ENCODE data around the gene ANKS6. TPM values are rescaled to one million over a fixed set of nuclear protein-coding genes. Genes with fewer than 3 reads are reported as not detected.

ANKS6 gene
- total and polyA plus RNA-seq, 2 of the 8 experiments (the other 6 are each of a cell fraction or from before 2014, with no cell fraction given) = 34.1 to 56.3 TPM

GRCh38 chr9:98720402-98720801 lies 76.0 kb downstream of the ANKS6 start (continued):
- TF ChIP-seq, protein P1, sequence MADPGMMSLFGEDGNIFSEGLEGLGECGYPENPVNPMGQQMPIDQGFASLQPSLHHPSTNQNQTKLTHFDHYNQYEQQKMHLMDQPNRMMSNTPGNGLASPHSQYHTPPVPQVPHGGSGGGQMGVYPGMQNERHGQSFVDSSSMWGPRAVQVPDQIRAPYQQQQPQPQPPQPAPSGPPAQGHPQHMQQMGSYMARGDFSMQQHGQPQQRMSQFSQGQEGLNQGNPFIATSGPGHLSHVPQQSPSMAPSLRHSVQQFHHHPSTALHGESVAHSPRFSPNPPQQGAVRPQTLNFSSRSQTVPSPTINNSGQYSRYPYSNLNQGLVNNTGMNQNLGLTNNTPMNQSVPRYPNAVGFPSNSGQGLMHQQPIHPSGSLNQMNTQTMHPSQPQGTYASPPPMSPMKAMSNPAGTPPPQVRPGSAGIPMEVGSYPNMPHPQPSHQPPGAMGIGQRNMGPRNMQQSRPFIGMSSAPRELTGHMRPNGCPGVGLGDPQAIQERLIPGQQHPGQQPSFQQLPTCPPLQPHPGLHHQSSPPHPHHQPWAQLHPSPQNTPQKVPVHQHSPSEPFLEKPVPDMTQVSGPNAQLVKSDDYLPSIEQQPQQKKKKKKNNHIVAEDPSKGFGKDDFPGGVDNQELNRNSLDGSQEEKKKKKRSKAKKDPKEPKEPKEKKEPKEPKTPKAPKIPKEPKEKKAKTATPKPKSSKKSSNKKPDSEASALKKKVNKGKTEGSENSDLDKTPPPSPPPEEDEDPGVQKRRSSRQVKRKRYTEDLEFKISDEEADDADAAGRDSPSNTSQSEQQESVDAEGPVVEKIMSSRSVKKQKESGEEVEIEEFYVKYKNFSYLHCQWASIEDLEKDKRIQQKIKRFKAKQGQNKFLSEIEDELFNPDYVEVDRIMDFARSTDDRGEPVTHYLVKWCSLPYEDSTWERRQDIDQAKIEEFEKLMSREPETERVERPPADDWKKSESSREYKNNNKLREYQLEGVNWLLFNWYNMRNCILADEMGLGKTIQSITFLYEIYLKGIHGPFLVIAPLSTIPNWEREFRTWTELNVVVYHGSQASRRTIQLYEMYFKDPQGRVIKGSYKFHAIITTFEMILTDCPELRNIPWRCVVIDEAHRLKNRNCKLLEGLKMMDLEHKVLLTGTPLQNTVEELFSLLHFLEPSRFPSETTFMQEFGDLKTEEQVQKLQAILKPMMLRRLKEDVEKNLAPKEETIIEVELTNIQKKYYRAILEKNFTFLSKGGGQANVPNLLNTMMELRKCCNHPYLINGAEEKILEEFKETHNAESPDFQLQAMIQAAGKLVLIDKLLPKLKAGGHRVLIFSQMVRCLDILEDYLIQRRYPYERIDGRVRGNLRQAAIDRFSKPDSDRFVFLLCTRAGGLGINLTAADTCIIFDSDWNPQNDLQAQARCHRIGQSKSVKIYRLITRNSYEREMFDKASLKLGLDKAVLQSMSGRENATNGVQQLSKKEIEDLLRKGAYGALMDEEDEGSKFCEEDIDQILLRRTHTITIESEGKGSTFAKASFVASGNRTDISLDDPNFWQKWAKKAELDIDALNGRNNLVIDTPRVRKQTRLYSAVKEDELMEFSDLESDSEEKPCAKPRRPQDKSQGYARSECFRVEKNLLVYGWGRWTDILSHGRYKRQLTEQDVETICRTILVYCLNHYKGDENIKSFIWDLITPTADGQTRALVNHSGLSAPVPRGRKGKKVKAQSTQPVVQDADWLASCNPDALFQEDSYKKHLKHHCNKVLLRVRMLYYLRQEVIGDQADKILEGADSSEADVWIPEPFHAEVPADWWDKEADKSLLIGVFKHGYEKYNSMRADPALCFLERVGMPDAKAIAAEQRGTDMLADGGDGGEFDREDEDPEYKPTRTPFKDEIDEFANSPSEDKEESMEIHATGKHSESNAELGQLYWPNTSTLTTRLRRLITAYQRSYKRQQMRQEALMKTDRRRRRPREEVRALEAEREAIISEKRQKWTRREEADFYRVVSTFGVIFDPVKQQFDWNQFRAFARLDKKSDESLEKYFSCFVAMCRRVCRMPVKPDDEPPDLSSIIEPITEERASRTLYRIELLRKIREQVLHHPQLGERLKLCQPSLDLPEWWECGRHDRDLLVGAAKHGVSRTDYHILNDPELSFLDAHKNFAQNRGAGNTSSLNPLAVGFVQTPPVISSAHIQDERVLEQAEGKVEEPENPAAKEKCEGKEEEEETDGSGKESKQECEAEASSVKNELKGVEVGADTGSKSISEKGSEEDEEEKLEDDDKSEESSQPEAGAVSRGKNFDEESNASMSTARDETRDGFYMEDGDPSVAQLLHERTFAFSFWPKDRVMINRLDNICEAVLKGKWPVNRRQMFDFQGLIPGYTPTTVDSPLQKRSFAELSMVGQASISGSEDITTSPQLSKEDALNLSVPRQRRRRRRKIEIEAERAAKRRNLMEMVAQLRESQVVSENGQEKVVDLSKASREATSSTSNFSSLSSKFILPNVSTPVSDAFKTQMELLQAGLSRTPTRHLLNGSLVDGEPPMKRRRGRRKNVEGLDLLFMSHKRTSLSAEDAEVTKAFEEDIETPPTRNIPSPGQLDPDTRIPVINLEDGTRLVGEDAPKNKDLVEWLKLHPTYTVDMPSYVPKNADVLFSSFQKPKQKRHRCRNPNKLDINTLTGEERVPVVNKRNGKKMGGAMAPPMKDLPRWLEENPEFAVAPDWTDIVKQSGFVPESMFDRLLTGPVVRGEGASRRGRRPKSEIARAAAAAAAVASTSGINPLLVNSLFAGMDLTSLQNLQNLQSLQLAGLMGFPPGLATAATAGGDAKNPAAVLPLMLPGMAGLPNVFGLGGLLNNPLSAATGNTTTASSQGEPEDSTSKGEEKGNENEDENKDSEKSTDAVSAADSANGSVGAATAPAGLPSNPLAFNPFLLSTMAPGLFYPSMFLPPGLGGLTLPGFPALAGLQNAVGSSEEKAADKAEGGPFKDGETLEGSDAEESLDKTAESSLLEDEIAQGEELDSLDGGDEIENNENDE (IDR thresholded peaks at IDR 0.05; ENCODE audit: insufficient replicate concordance, low read length) = no peak
- no peak for TF ChIP-seq BCL11A (IDR thresholded peaks at IDR 0.05; ENCODE audit: low read depth in 2 of 2, low read length in 2 of 2)
- no peak for TF ChIP-seq SIRT6 (IDR thresholded peaks at IDR 0.05; ENCODE audit: low read length)
- no peak for TF ChIP-seq EGR1 (IDR thresholded peaks at IDR 0.05; ENCODE audit: borderline replicate concordance, low read depth, low read length)
- TF ChIP-seq, protein P2, sequence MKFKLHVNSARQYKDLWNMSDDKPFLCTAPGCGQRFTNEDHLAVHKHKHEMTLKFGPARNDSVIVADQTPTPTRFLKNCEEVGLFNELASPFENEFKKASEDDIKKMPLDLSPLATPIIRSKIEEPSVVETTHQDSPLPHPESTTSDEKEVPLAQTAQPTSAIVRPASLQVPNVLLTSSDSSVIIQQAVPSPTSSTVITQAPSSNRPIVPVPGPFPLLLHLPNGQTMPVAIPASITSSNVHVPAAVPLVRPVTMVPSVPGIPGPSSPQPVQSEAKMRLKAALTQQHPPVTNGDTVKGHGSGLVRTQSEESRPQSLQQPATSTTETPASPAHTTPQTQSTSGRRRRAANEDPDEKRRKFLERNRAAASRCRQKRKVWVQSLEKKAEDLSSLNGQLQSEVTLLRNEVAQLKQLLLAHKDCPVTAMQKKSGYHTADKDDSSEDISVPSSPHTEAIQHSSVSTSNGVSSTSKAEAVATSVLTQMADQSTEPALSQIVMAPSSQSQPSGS (IDR thresholded peaks at IDR 0.05; ENCODE audit: low read length) = no peak

Measured in H1 (cell line).